Ishikawa (cell line): ENCODE measurements around the gene HLA-B.

ENCODE experiments used
- CEBPB ChIP-seq: IDR thresholded peaks from 2 replicates; pipeline ENCODE4 v1.6.1; 2012
- CREB1 ChIP-seq: IDR thresholded peaks from 2 replicates; pipeline ENCODE4 v1.6.1; 2012; ENCODE audit warnings: low read depth
- EGR1 ChIP-seq: IDR thresholded peaks from 2 replicates; pipeline ENCODE4 v1.6.1; 2012
- EP300 ChIP-seq: IDR thresholded peaks from 2 replicates; pipeline ENCODE4 v1.6.1; 2012; ENCODE audit warnings: borderline replicate concordance
- FOXM1 ChIP-seq: IDR thresholded peaks from 2 replicates; pipeline ENCODE4 v1.6.1; 2012; ENCODE audit warnings: low read depth, borderline replicate concordance
- NFIC ChIP-seq: IDR thresholded peaks from 2 replicates; pipeline ENCODE4 v1.6.1; 2012
- RAD21 ChIP-seq: IDR thresholded peaks from 2 replicates; pipeline ENCODE4 v1.6.1; 2012; ENCODE audit warnings: low read depth
- TAF1 ChIP-seq: IDR thresholded peaks from 2 replicates; pipeline ENCODE4 v1.6.1; 2012; ENCODE audit warnings: low read depth, mild to moderate bottlenecking
- TCF12 ChIP-seq: IDR thresholded peaks from 2 replicates; pipeline ENCODE4 v1.6.1; 2012; ENCODE audit warnings: low read depth
- TEAD4 ChIP-seq: IDR thresholded peaks from 2 replicates; pipeline ENCODE4 v1.6.1; 2012
- YY1 ChIP-seq: IDR thresholded peaks from 2 replicates; pipeline ENCODE4 v1.6.1; 2012; ENCODE audit warnings: low read depth
- ZBTB7A ChIP-seq: IDR thresholded peaks from 2 replicates; pipeline ENCODE4 v1.6.1; 2012; ENCODE audit warnings: low read depth
- TF ChIP-seq, protein P1 (sequence below): IDR thresholded peaks from 2 replicates; pipeline ENCODE4 v1.6.1; 2012; ENCODE audit warnings: low read depth, mild to moderate bottlenecking
- TF ChIP-seq, protein P2 (sequence below): IDR thresholded peaks from 2 replicates; pipeline ENCODE4 v1.6.1; 2012
- TF ChIP-seq, protein P3 (sequence below): IDR thresholded peaks from 2 replicates; pipeline ENCODE4 v1.6.1; 2012

Gene HLA-B

DNA sequence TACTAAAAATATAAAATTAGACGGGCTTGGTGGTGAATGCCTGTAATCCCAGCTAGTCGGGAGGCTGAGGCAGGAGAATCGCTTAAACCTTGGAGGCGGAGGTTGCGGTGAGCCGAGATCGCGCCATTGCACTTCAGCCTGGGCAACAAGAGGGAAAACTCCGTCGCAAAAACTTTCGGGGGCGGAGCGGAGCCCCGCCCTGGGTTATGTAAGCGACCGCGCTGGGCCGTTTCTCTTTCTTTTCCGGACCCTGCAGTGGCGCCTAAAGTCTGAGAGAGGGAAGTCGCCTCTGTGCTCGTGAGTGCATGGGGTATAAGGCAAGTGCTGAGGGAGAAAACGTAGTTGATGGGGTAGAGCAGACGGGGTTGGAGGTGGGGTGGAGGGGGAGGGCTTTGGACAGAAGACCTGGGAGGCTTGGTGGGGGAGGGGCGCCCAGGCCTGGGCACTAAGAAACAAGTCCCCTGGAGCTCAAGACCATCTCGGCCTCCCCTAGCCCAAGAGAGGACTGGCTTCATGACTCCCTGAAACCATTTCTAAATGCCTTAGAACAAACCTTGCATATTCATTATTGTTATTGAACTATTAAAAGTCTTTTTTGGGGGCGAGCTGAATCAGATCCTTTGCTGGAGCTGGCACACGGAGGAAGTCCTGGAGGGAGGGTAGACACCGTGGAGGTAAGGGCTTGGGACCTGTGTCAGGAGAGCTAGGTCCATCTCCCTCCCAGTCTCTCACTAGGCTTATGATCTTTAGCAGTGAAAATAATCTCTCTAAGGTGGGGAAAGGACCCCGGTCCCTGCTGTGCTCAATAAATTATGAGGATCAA lies 43.7 kb upstream of the HLA-B start:
- TF ChIP-seq TAF1 (no peak; the same call in none of the 2 replicates), CEBPB (0 out of 2 replicates have a peak, but pooled peaks have one; percentile 43), YY1 (peak; percentile 66)

DNA sequence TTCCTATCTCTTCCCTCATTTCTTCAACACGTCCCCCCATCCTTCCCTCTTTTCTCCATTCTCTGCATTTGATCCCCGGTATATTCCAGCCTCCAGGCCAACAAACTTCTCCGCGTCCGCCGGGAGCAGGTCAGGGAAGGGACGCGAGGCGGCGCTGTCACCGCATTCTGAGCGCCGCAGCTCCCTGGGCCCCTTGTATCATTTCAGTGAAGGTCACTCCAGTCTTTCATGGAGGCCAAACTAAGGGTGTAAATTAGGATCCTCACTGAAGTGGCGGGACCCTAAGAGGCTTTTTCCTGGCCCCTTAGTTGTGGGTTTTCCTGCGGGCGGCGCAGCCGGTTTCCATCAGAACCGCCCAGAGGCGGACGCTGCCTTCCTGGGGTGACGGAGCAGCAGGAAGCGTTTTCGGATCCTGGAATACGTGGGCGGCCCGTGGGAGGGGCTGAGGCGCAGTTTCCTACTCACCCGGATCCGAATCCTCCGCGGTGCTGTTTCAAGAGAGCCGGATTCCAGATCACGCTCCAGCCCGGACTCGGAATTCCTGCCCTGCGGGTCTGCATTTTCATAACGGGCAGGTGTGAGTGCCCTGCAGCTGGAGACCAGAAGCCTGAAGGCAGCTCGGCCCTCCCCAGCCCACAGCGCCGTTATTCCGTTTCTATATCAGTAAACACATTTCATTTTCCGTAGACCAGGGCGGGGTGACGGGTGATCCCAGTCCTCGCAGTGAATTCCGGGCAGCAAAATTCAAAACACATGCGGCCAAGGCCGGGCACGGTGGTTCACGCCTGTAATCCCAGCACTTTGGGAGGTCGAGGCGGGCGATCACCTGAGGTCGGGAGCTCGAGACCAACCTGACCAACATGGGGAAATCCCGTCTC lies 42.8 kb upstream of the HLA-B start:
- TF ChIP-seq, protein P1, sequence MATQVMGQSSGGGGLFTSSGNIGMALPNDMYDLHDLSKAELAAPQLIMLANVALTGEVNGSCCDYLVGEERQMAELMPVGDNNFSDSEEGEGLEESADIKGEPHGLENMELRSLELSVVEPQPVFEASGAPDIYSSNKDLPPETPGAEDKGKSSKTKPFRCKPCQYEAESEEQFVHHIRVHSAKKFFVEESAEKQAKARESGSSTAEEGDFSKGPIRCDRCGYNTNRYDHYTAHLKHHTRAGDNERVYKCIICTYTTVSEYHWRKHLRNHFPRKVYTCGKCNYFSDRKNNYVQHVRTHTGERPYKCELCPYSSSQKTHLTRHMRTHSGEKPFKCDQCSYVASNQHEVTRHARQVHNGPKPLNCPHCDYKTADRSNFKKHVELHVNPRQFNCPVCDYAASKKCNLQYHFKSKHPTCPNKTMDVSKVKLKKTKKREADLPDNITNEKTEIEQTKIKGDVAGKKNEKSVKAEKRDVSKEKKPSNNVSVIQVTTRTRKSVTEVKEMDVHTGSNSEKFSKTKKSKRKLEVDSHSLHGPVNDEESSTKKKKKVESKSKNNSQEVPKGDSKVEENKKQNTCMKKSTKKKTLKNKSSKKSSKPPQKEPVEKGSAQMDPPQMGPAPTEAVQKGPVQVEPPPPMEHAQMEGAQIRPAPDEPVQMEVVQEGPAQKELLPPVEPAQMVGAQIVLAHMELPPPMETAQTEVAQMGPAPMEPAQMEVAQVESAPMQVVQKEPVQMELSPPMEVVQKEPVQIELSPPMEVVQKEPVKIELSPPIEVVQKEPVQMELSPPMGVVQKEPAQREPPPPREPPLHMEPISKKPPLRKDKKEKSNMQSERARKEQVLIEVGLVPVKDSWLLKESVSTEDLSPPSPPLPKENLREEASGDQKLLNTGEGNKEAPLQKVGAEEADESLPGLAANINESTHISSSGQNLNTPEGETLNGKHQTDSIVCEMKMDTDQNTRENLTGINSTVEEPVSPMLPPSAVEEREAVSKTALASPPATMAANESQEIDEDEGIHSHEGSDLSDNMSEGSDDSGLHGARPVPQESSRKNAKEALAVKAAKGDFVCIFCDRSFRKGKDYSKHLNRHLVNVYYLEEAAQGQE: no peak
- TF ChIP-seq YY1 (no peak), CEBPB (no peak), RAD21 (peak; percentile 81), CREB1 (0 out of 2 replicates have a peak, but pooled peaks have one; percentile 9), NFIC (no peak), EGR1 (peak; percentile 98), FOXM1 (no peak), EP300 (no peak), TCF12 (no peak), TEAD4 (peak; percentile 59; the same call in 1 of the 2 replicates), TAF1 (peak; percentile 54; the same call in 1 of the 2 replicates), ZBTB7A (no peak)
- TF ChIP-seq, protein P2, sequence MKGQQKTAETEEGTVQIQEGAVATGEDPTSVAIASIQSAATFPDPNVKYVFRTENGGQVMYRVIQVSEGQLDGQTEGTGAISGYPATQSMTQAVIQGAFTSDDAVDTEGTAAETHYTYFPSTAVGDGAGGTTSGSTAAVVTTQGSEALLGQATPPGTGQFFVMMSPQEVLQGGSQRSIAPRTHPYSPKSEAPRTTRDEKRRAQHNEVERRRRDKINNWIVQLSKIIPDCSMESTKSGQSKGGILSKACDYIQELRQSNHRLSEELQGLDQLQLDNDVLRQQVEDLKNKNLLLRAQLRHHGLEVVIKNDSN: no peak
- TF ChIP-seq, protein P3, sequence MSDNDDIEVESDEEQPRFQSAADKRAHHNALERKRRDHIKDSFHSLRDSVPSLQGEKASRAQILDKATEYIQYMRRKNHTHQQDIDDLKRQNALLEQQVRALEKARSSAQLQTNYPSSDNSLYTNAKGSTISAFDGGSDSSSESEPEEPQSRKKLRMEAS: no peak; the same call in 1 of the 2 replicates

DNA sequence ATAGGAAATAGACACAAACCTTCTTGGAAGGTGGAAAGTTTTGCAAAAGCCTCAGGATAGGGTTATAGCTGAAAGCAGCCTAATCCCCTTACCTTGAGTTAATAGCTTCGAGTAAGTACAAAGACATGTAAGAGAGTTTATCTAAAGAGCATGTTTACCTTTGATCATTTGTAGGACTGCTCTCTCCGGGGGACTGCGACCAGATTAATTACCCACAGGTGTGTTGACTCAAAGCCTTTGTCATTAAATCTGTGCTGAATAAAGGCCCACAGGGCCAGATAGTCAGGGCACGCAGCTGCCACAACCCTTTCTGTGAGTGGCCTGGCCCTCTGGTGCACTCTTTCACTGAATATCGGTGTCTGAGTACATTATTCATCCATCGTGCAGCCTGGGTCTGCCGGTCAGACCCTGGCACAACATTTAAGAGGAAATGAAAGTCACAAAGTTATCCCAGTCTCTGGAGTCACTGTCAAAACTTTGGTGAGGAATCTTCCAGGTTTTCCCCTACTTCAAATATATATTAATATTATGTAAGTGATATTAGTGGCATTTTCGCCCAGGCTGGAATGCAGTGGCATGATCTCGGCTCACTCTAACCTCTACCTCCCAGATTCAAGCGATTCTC lies 41.0 kb upstream of the HLA-B start:
- TF ChIP-seq YY1: no peak
- TF ChIP-seq TEAD4: no peak
- no peak for TF ChIP-seq FOXM1
- TF ChIP-seq, protein P2: no peak
- no peak for TF ChIP-seq TAF1
- TF ChIP-seq, protein P3: no peak
- TF ChIP-seq NFIC: no peak

DNA sequence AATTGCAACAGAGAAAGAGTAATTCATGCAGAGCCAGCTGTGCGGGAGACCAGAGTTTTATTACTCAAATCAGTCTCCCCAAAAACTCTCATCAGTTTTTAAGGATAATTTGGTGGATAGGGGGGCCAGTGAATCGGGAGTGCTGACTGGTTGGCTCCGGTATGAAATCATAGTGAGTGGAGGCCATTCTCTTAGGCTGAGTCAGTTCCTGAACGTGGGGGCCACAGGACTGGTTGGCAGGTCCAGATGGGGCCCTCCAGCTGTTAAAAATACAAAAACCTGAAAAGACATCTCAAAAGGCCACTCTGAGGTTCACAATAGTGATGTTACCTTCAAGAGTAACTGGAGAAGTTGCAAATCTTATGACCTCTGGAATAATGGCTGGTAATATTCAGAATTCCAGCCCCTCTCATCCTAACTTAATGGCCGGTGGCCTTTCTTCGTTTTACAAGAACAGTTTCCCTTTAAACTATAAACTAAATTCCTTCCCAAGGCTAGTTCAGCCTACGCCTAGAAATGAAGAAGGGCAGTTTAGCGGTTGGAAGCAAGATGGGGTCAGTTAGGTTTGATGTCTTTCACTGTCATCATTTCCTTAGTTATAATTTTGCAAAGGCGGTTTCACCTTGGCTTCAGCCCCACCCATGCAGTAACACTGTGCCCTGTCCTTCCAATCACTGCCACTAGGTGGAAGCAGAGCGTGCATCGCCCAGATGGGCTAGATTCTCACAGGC lies 39.6 kb upstream of the HLA-B start:
- TF ChIP-seq CREB1 (no peak), ZBTB7A (no peak), RAD21 (peak; percentile 75), NFIC (no peak), EGR1 (no peak)
- TF ChIP-seq, protein P3: no peak
- TF ChIP-seq, protein P2: no peak

DNA sequence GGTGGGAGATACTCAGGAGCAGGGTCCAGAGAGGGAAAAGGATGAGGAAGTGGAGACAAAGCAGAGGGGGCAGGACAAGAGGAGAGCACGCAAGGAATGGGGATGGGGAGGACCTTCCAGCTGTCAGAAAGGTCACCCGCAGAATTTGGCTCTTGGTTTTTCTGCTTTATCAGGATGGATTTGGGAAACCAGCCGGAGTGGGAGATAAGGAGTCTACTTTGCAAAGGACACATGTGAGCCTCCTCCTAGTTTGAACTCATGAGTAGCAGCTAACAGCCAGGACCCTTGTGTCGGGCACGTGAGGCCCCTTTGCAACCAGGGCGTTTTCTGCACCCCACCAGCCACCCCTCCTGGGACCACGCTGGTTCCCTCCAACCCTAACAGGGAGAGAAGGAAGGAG lies 38.9 kb upstream of the HLA-B start:
- TF ChIP-seq, protein P1: no peak
- TF ChIP-seq TCF12: no peak
- no peak for TF ChIP-seq TAF1
- TF ChIP-seq FOXM1: no peak
- TF ChIP-seq YY1: no peak
- TF ChIP-seq TEAD4: no peak
- TF ChIP-seq, protein P3: no peak
- TF ChIP-seq EGR1: no peak
- TF ChIP-seq ZBTB7A: no peak
- TF ChIP-seq, protein P2: no peak
- TF ChIP-seq EP300: no peak
- TF ChIP-seq CREB1: no peak
- TF ChIP-seq CEBPB: no peak
- no peak for TF ChIP-seq NFIC
- TF ChIP-seq RAD21: no peak
